K562 (cell line): ENCODE data around the gene CDAN1. TPM values are rescaled to one million over a fixed set of nuclear protein-coding genes. Genes with fewer than 3 reads are reported as not detected.

Source experiments
- ATAC-seq: fragments of 200-7000 bp; cut with Tn5 transposase; 3 replicates; pipeline ENCODE4 v1.9.1; 2020; ENCODE audit warnings: moderate library complexity
- BruUV-seq: library from RNA; stranded (reverse); fragments of 400-500 nt; replicated peaks from 2 replicates; lab custom pipeline; 2021; lab: Mats Ljungman, UMichigan
- CTCF ChIA-PET: fragments of 300-600 bp; formaldehyde crosslinking; extraction: SDS; loops from one replicate; lab custom pipeline; 2021; ENCODE audit warnings: low intra/inter-chr PET ratio; lab: Yijun Ruan, JAX
- POLR2A ChIA-PET: fragments of 300-600, 350-650 bp; sonication (Branson Sonifier 250); formaldehyde crosslinking; extraction: SDS; loops from one replicate; lab custom pipeline; 2021; ENCODE audit warnings: antibody characterized with exemption, inconsistent platforms; lab: Yijun Ruan, JAX
- DNase-seq, 4 experiments: peaks; one replicate each; pipeline versions ENCODE4 v3.0.0 to v3.0.0-alpha.2; 2011 to 2018; ENCODE audit warnings: low spot score in 3 of 4, mixed read lengths in 3 of 4; ENCODE audit errors: extremely low read depth in 1 of 4
- FAIRE-seq: peaks from 2 replicates; lab custom pipeline; 2011; peaks lifted over from hg19 to GRCh38; lab: Jason Lieb, UNC
- H2AFZ ChIP-seq: 2 replicates; pipeline ENCODE4 v1.6.0; 2011; ENCODE audit warnings: low read depth, low read length, control low read depth, inconsistent platforms
- H3K27ac ChIP-seq: fragments of 200-600 bp; 3 replicates; pipeline ENCODE4 v1.8.0; 2011; ENCODE audit warnings: low read depth, mild to moderate bottlenecking, control low read depth, inconsistent platforms, low read length, moderate library complexity, mixed read lengths; ENCODE audit errors: extremely low read depth
- H3K27me3 ChIP-seq, 2 experiments: fragments of 300-600 bp in 1 of 2; 2 replicates in 1 of 2; 3 replicates in 1 of 2; pipeline versions ENCODE4 v1.6.0 to v1.8.0; 2011; ENCODE audit warnings: inconsistent platforms in 2 of 2, low read length in 2 of 2, mild to moderate bottlenecking in 1 of 2, mixed read lengths in 1 of 2, moderate library complexity in 1 of 2; ENCODE audit not compliant: control insufficient read depth in 2 of 2, insufficient read depth in 2 of 2
- H3K36me3 ChIP-seq: fragments of 300-600 bp; 3 replicates; pipeline ENCODE4 v1.8.0; 2011; ENCODE audit warnings: mild to moderate bottlenecking, low read length, inconsistent platforms; ENCODE audit not compliant: control insufficient read depth, insufficient read depth
- H3K4me1 ChIP-seq, 2 experiments: fragments of 200-600 bp in 1 of 2; replicated peaks in 1 of 2; 2 replicates in 1 of 2; 3 replicates in 1 of 2; pipeline versions ENCODE4 v1.5.1 to v1.8.0; 2011; ENCODE audit warnings: inconsistent platforms in 2 of 2, low read length in 2 of 2, mild to moderate bottlenecking in 1 of 2, mixed read lengths in 1 of 2, moderate library complexity in 1 of 2; ENCODE audit not compliant: control insufficient read depth in 2 of 2, insufficient read depth in 2 of 2
- H3K4me2 ChIP-seq: 2 replicates; pipeline ENCODE4 v1.6.1; 2011; ENCODE audit warnings: low read length, control low read depth, inconsistent platforms, mixed read lengths; ENCODE audit not compliant: insufficient read depth
- H3K4me3 ChIP-seq: fragments of 200-600 bp; sonication (generic), shearing (Covaris generic); 2 replicates; pipeline ENCODE4 v1.5.1; 2016; ENCODE audit warnings: control low read depth, inconsistent platforms
- H3K79me2 ChIP-seq: fragments of 200-600 bp; 3 replicates; pipeline ENCODE4 v1.8.0; 2011; ENCODE audit warnings: low read length, inconsistent platforms; ENCODE audit not compliant: control insufficient read depth, insufficient read depth
- H3K9ac ChIP-seq, 2 experiments: 2 replicates each; pipeline versions ENCODE4 v1.6.0 to v1.6.1; 2011; ENCODE audit warnings: low read depth in 2 of 2, low read length in 2 of 2, control low read depth in 1 of 2, inconsistent platforms in 1 of 2, mild to moderate bottlenecking in 1 of 2, mixed read lengths in 1 of 2; ENCODE audit not compliant: insufficient read depth in 1 of 2
- H3K9me1 ChIP-seq: one replicate; pipeline ENCODE4 v1.6.0; 2011; ENCODE audit warnings: inconsistent platforms, mild to moderate bottlenecking, low read length, moderate library complexity; ENCODE audit not compliant: control insufficient read depth, insufficient read depth
- H3K9me3 ChIP-seq: replicated peaks from 2 replicates; pipeline ENCODE4 v1.5.1; 2011; ENCODE audit warnings: low read depth, low read length, inconsistent platforms; ENCODE audit not compliant: control insufficient read depth, insufficient read depth
- H4K20me1 ChIP-seq: replicated peaks from 2 replicates; pipeline ENCODE4 v1.6.1; 2011; ENCODE audit warnings: low read length, inconsistent platforms, mixed read lengths; ENCODE audit not compliant: control insufficient read depth, insufficient read depth
- TRIM28 ChIP-seq: fragments of 450-650 bp; IDR thresholded peaks from 2 replicates; pipeline ENCODE4 v1.6.1; 2017
- U2AF1 ChIP-seq: fragments of 200-400 bp; formaldehyde crosslinking; optimal IDR thresholded peaks from 2 replicates; pipeline ENCODE3; 2017; ENCODE audit warnings: mild to moderate bottlenecking, low read depth, low read length, moderate library complexity
- ZNF232 ChIP-seq: sonication (generic); formaldehyde crosslinking; IDR thresholded peaks from 2 replicates; pipeline ENCODE4 v1.8.0; 2022; ENCODE audit warnings: mild to moderate bottlenecking, missing genetic modification reagents
- ZNF507 ChIP-seq: conservative IDR thresholded peaks from 2 replicates; pipeline ENCODE4 v1.6.1; 2017; ENCODE audit warnings: missing genetic modification characterization, missing compliant biosample characterization
- WGBS: fragments of 100-300 bp; shearing (Covaris generic); methylation state at CpG from one replicate; pipeline ENCODE4 v1.1.6; 2016; ENCODE audit warnings: low coverage, mixed read lengths; ENCODE audit not compliant: insufficient coverage; ENCODE audit errors: missing lambda C conversion rate; 5-methylcytosine and 5-hydroxymethylcytosine counted together
- in situ Hi-C: fragments of 300-500 bp; cut with MboI; formaldehyde crosslinking; loops from 4 replicates; pipeline ENCODE4 v1.15.0; 2018; ENCODE audit warnings: inconsistent platforms, mixed read lengths
- intact Hi-C: fragments of 100-400 bp; cut with micrococcal nuclease; formaldehyde crosslinking; loops from 2 replicates; pipeline ENCODE4 v1.14.2; 2022
- polyA plus RNA-seq, 8 experiments: library from polyadenylated mRNA; depleted of rRNA in 4 of 8; stranded (reverse) in 5 of 8; unstranded in 3 of 8; fragments of >200 nt; fragmentation: Nextera tagmentation in 2 of 8; fragmentation: Illumina TruSeq in 1 of 8; extraction: Ambion mirVana in 2 of 8; extraction: Trizol in 1 of 8; gene quantifications; 2 replicates each; pipeline versions ENCODE4 v1.2.1 to v1.2.3, GENCODE V29; 2011 to 2014; ENCODE audit warnings: inconsistent platforms in 1 of 8, missing spikeins in 1 of 8
- total RNA-seq, 7 experiments: library from RNA; depleted of rRNA in 6 of 7; stranded (reverse); fragments of >200 nt in 6 of 7; fragmentation: Illumina TruSeq in 2 of 7; extraction: Trizol in 2 of 7; gene quantifications; 2 replicates each; pipeline versions ENCODE4 v1.2.1 to v1.2.3, GENCODE V29; 2011 to 2021; ENCODE audit warnings: low replicate concordance in 1 of 7
- TF ChIP-seq, protein P1 (sequence below): sonication (generic); formaldehyde crosslinking; IDR thresholded peaks from 2 replicates; pipeline ENCODE4 v1.8.0; 2022; ENCODE audit warnings: mild to moderate bottlenecking, low read depth, missing genetic modification reagents
- TF ChIP-seq, protein P2 (sequence below): fragments of 450-650 bp; IDR thresholded peaks from 2 replicates; pipeline ENCODE4 v1.6.1; 2017; ENCODE audit warnings: antibody characterized with exemption, mild to moderate bottlenecking

CDAN1 gene
- total and polyA plus RNA-seq, 9 of the 15 experiments (the other 6 are each of a cell fraction or from before 2014, with no cell fraction given): 1.6 to 34.4 (median 13.8) TPM

DNA sequence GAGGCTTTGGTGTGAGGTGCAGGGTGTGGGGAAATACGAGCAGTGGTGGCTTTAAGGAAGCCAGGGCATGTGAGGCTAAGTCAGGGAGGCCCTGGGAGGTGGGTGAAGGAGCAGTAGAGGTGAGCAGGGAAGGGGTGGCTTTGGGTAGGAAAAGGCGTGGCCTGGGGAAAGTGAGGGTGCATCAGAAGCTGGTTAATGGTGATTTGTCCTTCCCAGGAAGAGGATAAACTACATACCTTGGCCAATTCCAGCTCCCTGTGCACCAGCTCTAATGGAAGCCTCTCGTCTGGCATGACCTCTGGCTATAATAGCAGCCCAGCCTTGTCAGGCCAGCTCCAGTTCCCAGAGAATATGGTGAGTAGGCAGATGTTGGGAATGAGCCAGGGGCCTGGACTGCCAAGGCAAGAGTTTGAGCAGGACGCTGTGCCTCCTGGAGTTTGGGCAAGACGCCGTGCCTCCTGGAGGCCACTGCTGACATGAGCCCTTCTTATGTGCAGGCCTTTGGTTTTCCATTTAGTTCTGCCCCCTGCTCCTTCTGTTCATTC is 41.3 kb downstream of the CDAN1 start:
- no peak overlapping the region for H3K4me2 ChIP-seq
- no peaks in the 10 kb centered on the region; a peak in 2 of 5 replicates for H3K4me1 ChIP-seq
- H3K36me3 ChIP-seq: no peaks in the 10 kb centered on the region
- H2AFZ ChIP-seq: no peak overlapping the region
- ChIA-PET CTCF (no interaction called here), POLR2A (interaction anchor here (0.6 to 1.0 kb wide), 2 partner anchors 10 to 87 kb away, joined by 3 read pairs; no protein-coding TSS in a partner anchor)
- H3K9me1 ChIP-seq: no peaks in the 10 kb centered on the region
- no peaks in the 10 kb centered on the region for H3K9me3 ChIP-seq
- DNase-seq (no peak), FAIRE-seq (no peak)
- H3K27ac ChIP-seq: no peak overlapping the region
- H3K79me2 ChIP-seq: no peaks in the 10 kb centered on the region
- H3K9ac ChIP-seq: no peak overlapping the region
- WGBS: 67% methylated on average over 6 of the region's 6 CpGs
- H3K27me3 ChIP-seq: no peaks in the 10 kb centered on the region
- no TSS peak for BruUV-seq
- peaks cover 1% of the 10 kb centered on the region; the same call in 1 of the 2 replicates for H4K20me1 ChIP-seq
- intact Hi-C loops (no loop called here), in situ Hi-C loops (no loop called here)
- H3K4me3 ChIP-seq: no peak overlapping the region
- TF ChIP-seq, protein P1, sequence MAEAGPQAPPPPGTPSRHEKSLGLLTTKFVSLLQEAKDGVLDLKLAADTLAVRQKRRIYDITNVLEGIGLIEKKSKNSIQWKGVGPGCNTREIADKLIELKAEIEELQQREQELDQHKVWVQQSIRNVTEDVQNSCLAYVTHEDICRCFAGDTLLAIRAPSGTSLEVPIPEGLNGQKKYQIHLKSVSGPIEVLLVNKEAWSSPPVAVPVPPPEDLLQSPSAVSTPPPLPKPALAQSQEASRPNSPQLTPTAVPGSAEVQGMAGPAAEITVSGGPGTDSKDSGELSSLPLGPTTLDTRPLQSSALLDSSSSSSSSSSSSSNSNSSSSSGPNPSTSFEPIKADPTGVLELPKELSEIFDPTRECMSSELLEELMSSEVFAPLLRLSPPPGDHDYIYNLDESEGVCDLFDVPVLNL (CRISPR knock-in tag): no peak
- TF ChIP-seq U2AF1 (no peak), ZNF507 (tag) (no peak), TRIM28 (no peak), ZNF232 (CRISPR knock-in tag) (no peak)
- TF ChIP-seq, protein P2, sequence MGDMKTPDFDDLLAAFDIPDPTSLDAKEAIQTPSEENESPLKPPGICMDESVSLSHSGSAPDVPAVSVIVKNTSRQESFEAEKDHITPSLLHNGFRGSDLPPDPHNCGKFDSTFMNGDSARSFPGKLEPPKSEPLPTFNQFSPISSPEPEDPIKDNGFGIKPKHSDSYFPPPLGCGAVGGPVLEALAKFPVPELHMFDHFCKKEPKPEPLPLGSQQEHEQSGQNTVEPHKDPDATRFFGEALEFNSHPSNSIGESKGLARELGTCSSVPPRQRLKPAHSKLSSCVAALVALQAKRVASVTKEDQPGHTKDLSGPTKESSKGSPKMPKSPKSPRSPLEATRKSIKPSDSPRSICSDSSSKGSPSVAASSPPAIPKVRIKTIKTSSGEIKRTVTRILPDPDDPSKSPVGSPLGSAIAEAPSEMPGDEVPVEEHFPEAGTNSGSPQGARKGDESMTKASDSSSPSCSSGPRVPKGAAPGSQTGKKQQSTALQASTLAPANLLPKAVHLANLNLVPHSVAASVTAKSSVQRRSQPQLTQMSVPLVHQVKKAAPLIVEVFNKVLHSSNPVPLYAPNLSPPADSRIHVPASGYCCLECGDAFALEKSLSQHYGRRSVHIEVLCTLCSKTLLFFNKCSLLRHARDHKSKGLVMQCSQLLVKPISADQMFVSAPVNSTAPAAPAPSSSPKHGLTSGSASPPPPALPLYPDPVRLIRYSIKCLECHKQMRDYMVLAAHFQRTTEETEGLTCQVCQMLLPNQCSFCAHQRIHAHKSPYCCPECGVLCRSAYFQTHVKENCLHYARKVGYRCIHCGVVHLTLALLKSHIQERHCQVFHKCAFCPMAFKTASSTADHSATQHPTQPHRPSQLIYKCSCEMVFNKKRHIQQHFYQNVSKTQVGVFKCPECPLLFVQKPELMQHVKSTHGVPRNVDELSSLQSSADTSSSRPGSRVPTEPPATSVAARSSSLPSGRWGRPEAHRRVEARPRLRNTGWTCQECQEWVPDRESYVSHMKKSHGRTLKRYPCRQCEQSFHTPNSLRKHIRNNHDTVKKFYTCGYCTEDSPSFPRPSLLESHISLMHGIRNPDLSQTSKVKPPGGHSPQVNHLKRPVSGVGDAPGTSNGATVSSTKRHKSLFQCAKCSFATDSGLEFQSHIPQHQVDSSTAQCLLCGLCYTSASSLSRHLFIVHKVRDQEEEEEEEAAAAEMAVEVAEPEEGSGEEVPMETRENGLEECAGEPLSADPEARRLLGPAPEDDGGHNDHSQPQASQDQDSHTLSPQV: no peak
- TF ChIP-seq, all 486 proteins: peak for 0
- no peak for ATAC-seq
